ENCODE measurements around the gene BRWD1. TPM values are rescaled to one million over a fixed set of nuclear protein-coding genes. Genes with fewer than 3 reads are reported as not detected.

The BRWD1 gene
- total and polyA plus RNA-seq, 7 donors, result 8.3 to 92.5 (median 53.5) TPM

GRCh38 chr21:39150877-39151276, 162.6 kb downstream of the BRWD1 start:
- intact Hi-C loops (cut with DNase I), result no loop called here

GRCh38 chr21:39150316-39150715, 163.1 kb downstream of the BRWD1 start:
- Histone ChIP-seq H3K36me3 (no peaks in the 10 kb centered on the region), H3K27me3 (no peaks in the 10 kb centered on the region), H3K27ac (no peak overlapping the region), H3K4me1 (no peaks in the 10 kb centered on the region), H3K4me3 (no peak overlapping the region), H3K9me3 (peaks cover 0 to 2% (median 0%) of the 10 kb centered on the region in 4 donors)
- WGBS, 2 donors, result 92% methylated on average over 6 of the region's 6 CpGs
- DNase-seq, result no peak
- intact Hi-C loops (cut with DNase I), result no loop called here
- no peak for TF ChIP-seq EP300 (IDR thresholded peaks at IDR 0.05)
- TF ChIP-seq POLR2A (IDR thresholded peaks at IDR 0.05), result no peak
- TF ChIP-seq POLR2AphosphoS5 (IDR thresholded peaks at IDR 0.05), result no peak
- TF ChIP-seq CTCF (IDR thresholded peaks at IDR 0.05), result no peak

More at GRCh38 chr21:39150877-39151276, 162.6 kb downstream of the BRWD1 start:
- Histone ChIP-seq H3K9me3 (peaks cover 0 to 2% (median 0%) of the 10 kb centered on the region in 4 donors), H3K36me3 (no peaks in the 10 kb centered on the region), H3K4me3 (no peak overlapping the region), H3K27me3 (no peaks in the 10 kb centered on the region), H3K27ac (no peak overlapping the region), H3K4me1 (no peaks in the 10 kb centered on the region)
- DNase-seq, result no peak
- TF ChIP-seq EP300 (IDR thresholded peaks at IDR 0.05) (no peak), POLR2A (IDR thresholded peaks at IDR 0.05) (no peak), CTCF (IDR thresholded peaks at IDR 0.05) (no peak), POLR2AphosphoS5 (IDR thresholded peaks at IDR 0.05) (no peak)

- intact Hi-C loops (cut with DNase I), result no loop called here
- TF ChIP-seq POLR2A (IDR thresholded peaks at IDR 0.05) (no peak), EP300 (IDR thresholded peaks at IDR 0.05) (no peak), CTCF (IDR thresholded peaks at IDR 0.05) (no peak), POLR2AphosphoS5 (IDR thresholded peaks at IDR 0.05) (no peak)
- Histone ChIP-seq H3K4me1 (no peaks in the 10 kb centered on the region), H3K36me3 (no peaks in the 10 kb centered on the region), H3K27me3 (no peaks in the 10 kb centered on the region), H3K4me3 (no peak overlapping the region), H3K9me3 (peaks cover 0 to 2% (median 0%) of the 10 kb centered on the region in 4 donors), H3K27ac (no peak overlapping the region)
- no peak for DNase-seq
Observed at GRCh38 chr21:39149882-39150281, 163.6 kb downstream of the BRWD1 start.

GRCh38 chr21:39148975-39149374, 164.5 kb downstream of the BRWD1 start:
- 87 to 90% methylated on average over 2 of the region's 2 CpGs for WGBS, 2 donors
- H3K4me1 ChIP-seq, result no peaks in the 10 kb centered on the region
- H3K4me3 ChIP-seq, result no peak overlapping the region
- TF ChIP-seq POLR2AphosphoS5 (IDR thresholded peaks at IDR 0.05), result no peak
- TF ChIP-seq POLR2A (IDR thresholded peaks at IDR 0.05), result no peak
- TF ChIP-seq EP300 (IDR thresholded peaks at IDR 0.05), result no peak
- no peak for TF ChIP-seq CTCF (IDR thresholded peaks at IDR 0.05)
- no peaks in the 10 kb centered on the region for H3K36me3 ChIP-seq
- no peaks in the 10 kb centered on the region for H3K27me3 ChIP-seq
- no peak for DNase-seq
- H3K9me3 ChIP-seq, result peaks cover 0 to 2% (median 0%) of the 10 kb centered on the region in 4 donors
- intact Hi-C loops (cut with DNase I), result no loop called here
- no peak overlapping the region for H3K27ac ChIP-seq

GRCh38 chr21:39144191-39144590, 169.2 kb downstream of the BRWD1 start:
- TF ChIP-seq EP300 (IDR thresholded peaks at IDR 0.05), result no peak
- no peak for TF ChIP-seq CTCF (IDR thresholded peaks at IDR 0.05)
- TF ChIP-seq POLR2AphosphoS5 (IDR thresholded peaks at IDR 0.05), result no peak
- no peak for TF ChIP-seq POLR2A (IDR thresholded peaks at IDR 0.05)
- DNase-seq, result no peak
- Histone ChIP-seq H3K9me3 (peaks cover 0 to 2% (median 0%) of the 10 kb centered on the region in 4 donors), H3K36me3 (no peaks in the 10 kb centered on the region), H3K4me1 (no peaks in the 10 kb centered on the region), H3K27me3 (no peaks in the 10 kb centered on the region), H3K27ac (no peak overlapping the region), H3K4me3 (no peak overlapping the region)
- 89 to 93% methylated on average over 3 of the region's 3 CpGs for WGBS, 2 donors
- intact Hi-C loops (cut with DNase I), result no loop called here

All from sigmoid colon (tissue), 7 donors.